Fibroblast of peridontal ligament (primary cell): ENCODE measurements around the gene TMEM201.
"Not testable (repeated sequence)": the region's sequence is repeated elsewhere in the genome, so short reads cannot be mapped to it uniquely, and the experiment has no call there.

Experiments
- DNase-seq: peaks from one replicate; pipeline ENCODE4 v3.0.0-alpha.2; 2010; ENCODE audit errors: extremely low read depth

Gene TMEM201

DNA sequence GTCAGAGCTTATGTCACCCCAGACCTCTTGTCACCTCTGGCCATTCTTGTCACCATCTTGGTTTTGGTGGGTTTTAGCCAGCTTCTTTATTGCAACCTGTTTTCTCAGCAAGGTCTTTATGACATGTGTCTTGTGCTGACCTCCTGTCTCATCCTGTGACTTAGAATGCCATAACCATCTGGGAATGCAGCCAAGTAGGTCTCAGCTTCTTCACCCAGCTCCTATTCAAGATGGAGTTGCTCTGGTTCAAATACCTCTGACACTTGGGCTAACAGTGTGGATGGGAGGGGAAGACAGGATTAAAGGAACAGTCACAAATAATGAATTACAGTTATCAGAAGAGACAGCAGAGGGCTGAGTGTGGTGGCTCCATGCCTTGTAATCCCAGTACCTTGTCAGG is 32.3 kb downstream of the TMEM201 start:
- no peak for DNase-seq

DNA sequence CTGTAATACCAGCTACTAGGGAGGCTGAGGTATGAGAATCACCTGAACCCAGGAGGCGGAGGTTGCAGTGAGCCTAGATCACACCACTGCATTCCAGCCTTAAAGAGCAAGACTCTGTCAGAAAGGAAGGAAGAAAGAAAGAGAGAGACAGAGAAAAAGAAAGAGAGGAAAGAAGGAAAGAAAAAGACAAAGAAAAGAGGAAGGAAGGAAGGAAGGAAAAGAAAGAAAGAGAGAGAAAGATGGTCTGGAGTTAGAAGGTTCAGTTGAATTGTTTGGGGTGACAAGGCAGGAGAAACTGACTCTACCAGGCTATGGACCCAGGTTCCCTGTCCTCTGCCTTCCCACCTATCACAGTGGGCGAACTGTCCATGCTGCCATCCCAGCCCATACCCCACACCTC is 35.4 kb downstream of the TMEM201 start:
- DNase-seq = no peak

DNA sequence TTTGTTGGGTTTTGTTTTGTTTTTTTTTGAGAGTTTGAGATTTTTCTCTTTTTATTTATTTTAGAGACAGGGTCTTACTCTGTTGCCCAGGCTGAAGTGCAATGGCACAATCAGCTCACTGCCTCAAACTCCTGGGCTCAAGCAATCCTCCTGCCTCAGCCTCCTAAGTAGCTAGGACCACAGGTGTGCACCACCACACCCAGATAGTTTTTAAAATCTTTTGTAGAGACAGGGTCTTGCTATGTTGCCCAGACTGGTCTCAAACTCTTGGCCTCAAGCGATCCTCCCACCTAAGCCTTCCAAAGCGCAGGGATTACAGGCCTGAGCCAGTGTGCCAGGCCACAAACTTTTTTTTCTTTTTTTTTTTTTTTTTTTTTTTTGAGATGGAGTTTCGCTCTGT is 36.3 kb downstream of the TMEM201 start:
- DNase-seq = not testable (repeated sequence)

DNA sequence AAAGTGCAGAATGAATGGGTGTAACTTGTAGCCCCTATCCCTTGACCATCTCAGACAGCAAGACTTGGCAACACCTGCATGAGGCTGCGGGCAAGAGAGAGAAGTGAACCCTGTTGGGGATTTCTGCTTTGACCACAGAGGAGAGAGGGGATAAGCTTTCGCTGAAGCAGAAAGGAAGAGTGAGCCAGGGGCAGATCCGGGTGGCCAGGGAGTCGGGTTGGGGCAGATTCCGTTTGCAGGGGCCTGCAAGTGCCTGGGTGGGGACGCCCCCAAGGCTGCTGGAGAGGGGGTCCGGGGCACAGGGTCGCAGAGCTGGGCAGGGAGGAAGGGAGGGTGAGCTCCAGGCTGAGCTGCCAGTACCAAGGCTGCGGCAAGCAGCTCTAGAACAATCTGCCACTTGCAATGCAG is 37.5 kb downstream of the TMEM201 start:
- no peak for DNase-seq

DNA sequence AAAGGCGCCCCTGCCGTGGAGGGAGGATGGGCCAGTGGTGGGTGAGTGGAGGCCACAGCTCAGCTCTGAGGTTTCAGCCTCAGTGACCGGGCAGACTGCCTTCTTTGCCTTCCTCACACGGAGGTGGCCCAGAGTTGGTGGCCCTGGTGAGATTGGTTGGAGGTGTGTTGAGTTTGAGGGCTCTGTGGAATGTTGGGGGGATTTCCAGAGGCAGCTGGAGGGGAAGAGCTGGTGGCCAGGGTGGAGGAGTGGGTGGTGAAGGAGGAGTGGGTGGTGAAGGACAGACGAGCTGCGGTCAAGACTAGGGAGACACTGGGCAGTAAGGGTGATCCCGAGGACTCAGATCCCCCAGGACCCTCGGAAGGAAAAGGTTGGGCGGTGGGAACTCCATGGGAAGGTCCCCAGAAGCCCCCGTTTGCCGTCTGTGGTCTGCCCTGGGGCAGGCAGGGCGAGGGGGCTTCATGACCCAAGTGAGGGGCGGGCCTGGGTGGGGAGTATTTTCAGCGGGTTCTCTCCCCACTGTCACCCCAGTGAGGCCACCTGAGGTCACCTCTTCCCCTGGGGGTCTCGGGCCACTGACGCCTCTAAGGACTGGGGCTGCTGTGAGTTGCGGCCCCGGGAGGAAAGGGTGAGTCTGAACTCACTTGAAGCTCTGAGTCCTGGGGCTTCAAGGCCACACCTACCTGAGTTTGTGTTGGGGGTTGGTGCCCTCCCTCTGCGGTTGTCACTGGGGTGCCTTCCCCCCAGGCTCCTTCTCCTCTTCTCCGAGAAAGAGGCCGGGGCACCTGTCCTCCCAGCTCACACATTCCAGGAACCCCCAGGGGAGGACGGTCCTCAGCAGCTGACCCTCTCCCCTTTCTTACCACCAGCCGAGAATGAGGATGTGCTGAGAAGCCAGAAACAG is 40.1 kb downstream of the TMEM201 start:
- no peak for DNase-seq

DNA sequence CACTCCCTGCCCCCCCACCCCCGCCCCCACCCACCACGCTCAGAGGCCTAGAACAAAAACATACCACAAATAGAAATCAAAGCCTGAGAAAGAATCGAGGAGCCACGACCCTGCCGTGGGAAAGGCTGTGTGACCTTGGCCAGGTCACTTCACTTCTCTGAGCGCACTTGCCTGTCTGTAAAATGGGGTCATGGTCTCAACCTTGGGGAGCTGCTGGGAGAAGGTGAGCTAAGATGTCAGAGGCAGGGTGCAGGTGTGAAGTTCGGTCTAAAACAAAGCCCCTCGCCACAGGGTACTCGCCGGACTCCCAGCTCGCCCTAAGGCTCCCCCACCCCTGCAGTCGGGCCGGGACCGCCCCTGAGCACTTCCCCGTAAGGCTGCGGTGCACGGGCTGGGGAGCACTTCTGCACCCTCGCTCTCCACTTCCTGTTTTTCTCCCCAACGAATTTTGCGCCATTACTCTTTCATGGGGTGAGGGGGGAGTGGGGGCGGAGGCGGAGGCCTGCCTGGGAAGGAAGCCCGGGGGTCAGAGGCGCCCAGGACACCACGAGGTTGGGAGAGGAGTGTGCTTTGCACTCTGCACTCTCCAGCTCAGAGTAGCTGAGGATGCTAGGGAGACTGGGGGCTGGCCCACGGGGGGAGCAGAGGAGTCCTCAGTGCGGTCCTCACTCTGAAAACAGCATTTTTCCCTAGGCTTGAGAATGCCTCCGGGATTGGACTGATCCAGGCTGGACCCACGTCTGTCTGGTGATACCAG is 40.9 kb downstream of the TMEM201 start:
- DNase-seq = no peak

DNA sequence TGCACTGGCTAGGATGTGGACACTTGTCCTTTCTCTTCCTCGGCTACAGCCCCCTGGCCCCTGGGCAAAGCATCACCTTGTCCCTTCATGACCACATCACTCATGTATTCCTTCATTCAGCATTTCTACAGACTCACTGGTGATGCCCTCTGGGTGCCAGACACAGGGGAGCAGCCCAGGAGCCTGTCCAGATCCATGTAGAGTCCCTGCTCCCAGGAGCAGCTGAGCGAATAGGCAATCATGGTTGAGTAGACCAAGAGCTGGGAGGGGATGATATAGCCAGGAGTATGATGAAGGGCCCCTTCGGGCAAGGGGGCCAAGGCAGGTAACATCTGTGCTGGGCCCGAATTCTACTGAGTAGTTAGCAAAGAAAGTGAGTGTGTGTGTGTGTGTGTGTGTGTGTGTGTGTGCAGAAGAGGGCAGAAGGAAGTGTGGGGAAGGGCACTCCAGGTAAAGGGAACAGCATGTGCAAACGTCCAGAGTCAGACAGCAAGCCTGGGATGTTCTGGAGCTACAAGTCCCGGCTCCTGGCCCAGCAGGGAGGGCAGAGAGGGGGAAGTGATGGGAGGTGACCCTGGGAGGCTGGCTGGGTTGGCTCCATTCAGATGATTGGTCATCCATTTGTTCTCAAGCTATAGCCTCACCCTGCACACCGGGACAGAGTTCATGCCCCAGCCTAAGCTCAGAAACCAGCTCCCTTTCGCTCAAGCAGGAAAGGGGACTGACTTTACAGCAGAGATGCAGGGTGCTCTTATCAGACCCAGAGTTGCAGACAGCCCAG is 41.8 kb downstream of the TMEM201 start:
- DNase-seq = no peak

DNA sequence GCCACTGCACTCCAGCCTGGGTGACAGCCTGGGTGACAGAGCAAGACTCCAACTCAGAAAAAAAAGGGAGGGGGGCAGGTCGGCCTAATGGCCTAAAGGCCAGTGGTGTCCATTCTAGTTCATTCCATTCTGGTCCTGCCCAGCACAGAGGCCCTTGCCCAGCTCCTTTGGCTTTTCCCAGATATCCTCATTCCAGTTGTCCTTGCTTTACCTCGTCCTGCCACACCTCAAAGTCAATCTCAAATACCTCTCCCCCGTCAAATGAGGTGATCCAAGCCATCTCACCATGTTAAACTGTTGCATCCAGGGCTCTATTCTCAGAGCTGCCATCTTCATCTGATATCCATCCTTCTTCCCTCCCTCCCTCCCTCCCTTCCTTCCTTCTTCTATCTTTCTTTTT is 42.9 kb downstream of the TMEM201 start:
- no peak for DNase-seq

DNA sequence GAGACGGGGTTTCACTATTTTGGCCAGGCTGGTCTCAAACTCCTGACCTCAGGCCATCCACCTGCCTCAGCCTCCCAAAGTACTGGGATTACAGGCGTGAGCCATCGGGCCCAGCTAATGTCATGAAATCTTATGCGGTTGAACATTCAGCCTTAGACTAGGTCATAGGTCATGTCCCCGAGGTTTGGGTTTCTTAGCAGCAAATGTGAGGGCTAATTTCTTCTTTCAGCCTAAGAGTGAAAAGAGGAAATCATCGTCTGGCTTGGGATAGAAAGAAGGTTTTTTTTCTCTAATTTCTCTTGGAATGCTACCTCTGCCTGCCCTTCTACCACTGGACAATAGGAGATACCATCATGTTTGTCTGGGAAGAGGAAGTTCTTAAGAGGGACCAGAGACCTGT is 44.8 kb downstream of the TMEM201 start:
- DNase-seq = no peak

DNA sequence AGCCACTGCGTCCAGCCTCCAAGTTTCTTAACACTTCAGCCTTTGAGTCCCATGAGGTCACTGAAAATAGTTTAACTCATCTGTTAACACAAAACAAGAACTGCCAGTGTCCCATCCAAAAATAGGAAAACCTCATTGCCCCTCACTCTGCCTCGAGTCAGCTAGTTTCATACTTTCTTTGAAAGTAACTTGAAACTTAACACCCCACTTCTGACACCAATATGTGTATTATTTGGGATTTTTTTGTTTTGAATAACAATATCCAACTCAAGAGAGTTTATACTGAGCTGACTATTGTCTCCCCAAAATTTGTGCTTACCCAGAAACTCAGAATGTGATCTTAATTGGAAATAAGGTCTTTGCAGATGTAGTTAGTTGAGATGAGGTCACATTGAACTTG is 45.9 kb downstream of the TMEM201 start:
- no peak for DNase-seq

DNA sequence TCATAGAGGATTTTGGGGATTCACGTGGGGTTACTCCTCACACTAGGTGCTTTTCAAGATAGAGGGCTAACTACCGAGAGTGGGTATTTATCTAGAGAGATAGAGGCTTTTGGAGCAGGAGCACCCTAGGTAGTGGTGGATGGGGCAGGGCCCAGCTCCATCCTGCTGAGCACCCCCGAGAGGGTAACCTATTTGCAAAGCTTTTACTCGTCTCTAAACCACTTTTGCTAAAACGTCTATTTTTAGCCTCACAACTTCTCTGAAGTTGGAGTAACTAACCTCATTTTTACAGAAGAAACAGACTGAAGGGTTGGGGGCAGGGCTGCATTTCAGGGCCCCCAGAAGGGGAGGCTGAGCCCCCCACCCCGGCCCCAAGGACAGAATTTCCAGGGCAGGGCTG is 50.5 kb downstream of the TMEM201 start:
- DNase-seq = no peak

DNA sequence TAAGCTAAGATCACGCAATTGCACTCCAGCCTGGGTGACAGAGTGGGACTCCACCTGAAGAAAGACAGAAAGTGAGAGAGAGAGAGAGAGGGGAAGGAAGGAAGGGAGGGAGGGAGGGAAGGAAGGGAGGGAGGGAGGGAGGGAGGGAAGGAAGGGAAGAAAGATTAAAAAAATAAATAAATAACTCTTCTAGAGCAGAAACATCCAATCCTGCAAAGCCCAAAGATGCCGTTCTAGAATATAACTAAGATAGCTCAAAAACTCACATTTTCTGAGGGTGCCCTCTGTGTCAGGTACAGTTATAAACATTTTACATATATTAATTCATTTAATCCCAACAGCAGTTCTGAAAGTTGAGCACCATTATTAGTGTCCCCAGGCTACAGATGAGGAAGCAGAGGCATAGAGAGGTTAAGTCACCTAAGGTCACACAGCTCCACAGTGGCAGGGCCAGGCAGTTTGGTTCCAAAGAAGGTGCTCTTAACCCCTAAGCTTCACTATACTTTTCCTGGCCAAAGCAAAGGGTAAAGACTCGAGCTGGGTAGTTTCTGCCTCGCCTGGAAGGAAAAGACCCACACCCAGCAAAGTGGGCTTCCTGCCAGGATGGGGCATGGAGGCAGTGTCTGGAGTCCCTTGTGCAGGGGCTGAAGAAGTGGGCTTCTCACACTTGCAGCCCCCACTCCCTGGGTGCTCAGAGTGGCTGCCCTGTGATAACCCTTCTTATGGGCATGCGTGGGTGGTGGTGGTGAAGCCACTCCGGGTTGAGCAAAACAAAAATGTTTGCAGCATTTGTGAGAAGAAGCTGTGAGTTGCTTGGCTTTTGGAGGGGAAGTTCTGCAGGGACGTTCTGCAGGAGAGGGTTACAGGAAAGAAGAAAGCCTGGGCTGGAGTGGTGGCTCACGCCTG is 54.9 kb downstream of the TMEM201 start:
- no peak for DNase-seq

DNA sequence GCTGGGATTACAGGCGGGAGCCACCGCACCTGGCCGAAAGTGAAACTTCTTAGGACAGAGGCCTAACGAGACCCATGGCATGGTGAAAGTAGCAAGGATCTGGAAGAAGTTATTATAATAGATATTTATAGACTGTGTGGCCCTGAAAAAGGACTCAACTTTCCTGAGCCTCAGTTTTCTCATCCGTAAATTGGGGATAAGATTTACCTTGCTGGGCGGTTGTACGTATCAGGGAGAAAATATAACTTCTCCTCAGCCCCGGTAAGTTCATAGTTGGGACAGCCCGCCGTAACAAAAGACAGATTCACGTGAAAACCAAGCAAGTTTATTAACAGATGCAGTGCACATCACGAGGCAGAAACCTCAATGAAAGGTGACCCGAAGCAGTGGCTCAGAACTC is 57.3 kb downstream of the TMEM201 start:
- DNase-seq = no peak

DNA sequence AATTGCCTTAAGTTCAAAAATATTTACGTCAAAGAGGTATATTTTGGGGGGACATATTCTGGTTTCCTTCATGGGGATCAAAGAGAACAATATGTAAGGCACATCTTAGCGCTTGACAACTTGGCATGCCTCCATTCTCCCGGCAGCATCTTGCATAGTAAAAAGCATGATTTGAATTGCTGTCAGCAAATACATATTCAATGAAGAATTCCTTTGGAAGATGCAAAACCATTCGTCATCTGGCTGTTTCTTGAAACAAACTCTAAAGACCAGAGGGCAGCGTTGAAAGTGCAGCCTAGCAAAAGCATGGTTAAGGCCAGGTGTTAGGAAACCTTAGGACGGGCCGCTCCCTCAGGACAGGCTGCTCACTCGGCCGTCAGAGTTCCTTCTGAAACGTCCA is 59.5 kb downstream of the TMEM201 start:
- no peak for DNase-seq

DNA sequence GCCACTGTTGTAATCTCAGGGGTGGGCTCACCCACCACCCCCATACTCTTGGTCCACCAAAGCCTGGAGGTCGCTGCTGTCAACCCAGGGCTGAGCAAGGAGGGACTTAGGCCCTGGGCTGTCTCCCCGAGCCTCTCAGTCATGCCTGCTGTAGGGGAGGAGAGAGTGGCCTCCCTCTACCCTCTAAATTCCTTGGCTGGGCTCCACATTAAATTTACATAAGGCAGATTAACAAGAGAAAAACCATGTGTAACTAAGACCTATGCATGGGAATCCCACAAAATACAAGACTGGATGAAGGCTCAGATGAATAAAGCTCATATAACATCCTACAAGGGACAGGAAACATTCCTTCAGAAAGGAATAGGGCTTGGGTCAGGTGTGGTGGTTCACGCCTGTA is 61.1 kb downstream of the TMEM201 start:
- no peak for DNase-seq

DNA sequence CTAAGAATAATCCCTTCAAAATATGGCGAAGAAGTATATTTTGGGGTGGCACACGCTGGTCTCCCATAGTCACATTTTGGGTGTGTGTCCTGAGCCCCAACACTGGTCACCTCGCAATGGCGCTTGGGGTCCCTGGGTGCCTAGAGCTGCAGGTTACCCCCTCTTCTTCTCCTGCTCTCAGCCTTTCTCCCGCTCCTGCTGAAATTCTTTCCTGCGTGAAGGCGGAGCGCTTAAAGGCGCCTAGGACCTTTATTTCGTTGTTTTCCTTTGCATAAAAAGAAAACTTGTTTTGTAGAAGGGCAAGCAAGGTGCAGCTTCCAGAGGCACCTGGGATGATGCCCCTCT is 62.5 kb downstream of the TMEM201 start:
- no peak for DNase-seq

DNA sequence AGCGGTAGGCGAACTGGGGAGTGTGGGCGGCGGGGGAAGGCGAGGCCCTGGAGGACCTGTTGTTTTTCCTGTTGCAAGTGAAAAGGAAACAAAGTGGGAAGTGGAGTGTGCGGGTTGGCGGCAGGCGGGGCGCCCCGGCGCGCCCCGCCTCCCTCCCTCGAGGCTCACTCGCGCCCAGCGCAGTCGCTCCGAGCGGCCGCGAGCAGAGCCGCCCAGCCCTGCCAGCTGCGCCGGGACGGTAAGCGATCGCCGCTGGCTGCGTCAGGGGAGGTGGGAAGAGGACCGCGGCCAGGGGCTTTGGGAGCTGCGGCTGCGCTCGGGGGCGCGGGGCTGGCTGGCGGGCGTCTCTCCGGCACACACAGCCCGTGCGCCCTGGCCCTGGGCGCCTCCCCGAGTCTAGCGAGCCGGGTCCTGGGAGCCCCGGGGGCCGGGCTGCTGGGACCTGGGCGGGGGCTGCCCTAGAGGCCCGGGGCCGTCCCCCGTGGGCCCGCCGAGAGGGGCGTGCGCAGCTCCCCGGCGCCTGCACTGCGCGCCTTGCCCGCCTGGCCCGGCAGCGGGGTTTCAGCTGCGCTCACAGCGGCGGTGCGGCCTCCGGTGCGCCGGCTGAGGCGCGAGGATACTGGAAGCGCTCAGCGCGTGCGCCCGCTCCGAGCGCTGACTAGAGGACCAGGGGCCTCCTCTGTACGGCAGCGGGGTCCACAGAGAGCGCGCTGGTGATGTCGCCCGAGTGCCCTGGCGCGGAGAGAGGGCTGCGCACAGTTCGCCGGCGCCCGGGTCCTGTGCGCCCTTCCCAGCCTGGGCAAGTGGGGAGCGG is 63.1 kb downstream of the TMEM201 start, which contains the start of gene PIK3CD:
PIK3CD (plus strand) TSS at position 167 of the 814 bp plus-strand sequence. CDS start 58,725 bp downstream, outside the sequence.
- DNase-seq = no peak

DNA sequence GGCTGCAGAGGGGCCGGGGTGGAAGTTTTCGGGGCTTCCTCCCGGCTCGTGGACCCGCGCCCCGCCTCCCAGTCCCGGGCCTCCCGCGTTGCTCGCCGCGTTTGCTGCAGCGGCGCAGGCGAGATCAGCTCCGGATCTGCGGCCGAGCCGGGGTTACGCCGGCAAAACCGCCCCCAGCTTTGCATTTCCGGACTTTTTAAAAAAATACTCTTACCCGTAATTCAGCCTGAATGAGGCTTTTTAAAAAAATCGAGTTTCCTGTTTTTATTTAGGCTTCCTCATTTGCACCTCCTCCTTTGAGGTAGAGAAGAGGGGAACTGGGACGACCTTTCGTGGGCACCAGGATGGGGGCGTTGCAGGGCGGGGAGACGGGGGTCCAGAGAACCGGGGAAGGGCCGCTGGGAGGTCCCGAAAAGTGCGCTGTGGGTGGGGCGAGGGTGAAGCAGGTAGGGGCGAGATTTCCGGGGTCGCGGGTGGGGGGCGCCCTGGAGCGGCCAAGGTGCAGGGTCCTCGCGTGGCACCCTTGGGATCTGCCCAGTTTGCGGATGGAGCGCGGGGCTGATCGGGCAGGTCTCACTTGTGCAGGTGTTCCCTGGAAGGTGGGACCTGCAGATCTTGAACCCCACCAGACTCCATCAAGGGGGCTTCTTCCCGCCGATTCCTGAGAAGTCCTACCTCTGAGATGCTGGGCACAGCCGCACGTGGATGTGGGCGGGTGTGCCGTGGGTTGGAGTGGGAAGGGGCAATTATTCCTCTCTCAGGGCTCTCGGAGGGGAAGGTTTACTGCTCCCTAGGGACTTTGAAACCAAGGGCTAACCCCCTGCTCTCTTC is 63.9 kb downstream of the TMEM201 start:
- no peak for DNase-seq

DNA sequence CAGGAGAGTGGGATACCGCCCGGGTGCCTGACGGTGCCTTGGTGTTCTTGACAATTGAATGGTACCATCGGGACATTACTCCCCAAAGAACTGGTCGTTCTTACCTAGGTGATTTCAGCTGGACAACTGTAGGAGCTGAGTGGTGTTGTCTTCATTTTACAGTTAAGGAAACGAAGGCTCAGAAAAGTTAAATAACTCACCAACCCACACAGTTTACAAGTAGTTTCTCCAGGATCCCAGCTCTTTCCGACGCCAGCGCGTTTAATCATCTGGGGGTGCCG is 64.4 kb downstream of the TMEM201 start:
- DNase-seq = no peak
